ENCODE measurements around the gene ACTL6B. TPM values are rescaled to one million over a fixed set of nuclear protein-coding genes. Genes with fewer than 3 reads are reported as not detected.

Gene ACTL6B
- total and polyA plus RNA-seq, 2 of the 13 experiments (the other 11 are each of a cell fraction or from before 2014, with no cell fraction given), result not detected

DNA sequence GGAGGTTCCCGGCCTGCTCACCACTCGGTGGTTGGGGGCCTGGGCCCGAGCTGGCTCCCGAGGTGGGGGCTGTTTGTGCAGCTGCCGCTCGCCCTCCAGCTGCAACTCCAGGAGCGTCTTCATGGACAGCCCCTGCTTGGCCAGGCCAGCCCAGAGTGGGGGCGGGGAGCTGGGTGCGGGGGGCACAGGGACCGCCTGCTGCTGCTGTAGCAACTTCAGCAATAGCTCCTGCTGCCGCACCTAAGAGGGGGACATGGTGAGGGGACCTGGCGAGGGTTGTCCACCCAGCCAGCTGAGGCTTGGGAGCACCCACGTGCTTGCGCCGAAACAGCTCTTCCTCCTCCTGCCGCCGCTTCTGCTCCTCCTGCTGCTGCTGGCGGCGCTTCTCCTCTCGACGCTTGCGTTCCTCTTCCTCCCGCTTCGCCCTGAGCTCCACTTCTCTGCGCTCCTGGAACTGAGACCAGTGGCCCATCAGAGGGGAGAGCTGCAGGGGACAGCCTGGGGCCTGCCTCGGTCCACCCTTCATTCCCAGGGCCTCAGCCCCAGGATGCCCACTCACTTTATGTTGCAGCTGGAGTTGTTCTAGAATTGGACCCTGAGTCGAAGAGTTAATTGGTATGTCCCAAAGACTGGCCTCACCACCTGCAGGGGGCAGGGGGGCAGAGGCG lies 26.9 kb upstream of the ACTL6B start:
- H2AFZ ChIP-seq (ENCODE audit: low read length), result no peak overlapping the region
- peaks cover 21% of the 10 kb centered on the region for H3K4me1 ChIP-seq (ENCODE audit: insufficient read depth, low read length)
- H3K27me3 ChIP-seq (ENCODE audit: control insufficient read depth in 1 of 2, insufficient read depth in 2 of 2, low read length in 2 of 2), result no peaks in the 10 kb centered on the region
- no peaks in the 10 kb centered on the region for H3K79me2 ChIP-seq (ENCODE audit: insufficient read depth, low read length)
- BruUV-seq (replicated peaks), result no TSS peak
- H3K27ac ChIP-seq (ENCODE audit: extremely low read length, insufficient read depth, low read length), result no peak overlapping the region
- peaks cover 4% of the 10 kb centered on the region; the same call in 1 of the 2 replicates for H4K20me1 ChIP-seq (ENCODE audit: insufficient read depth, low read length)
- DNase-seq (ENCODE audit: low spot score) (no peak), FAIRE-seq (no peak), ATAC-seq (no peak)
- no peaks in the 10 kb centered on the region for H3K9me3 ChIP-seq (ENCODE audit: low read length)
- no peak overlapping the region for H3K4me2 ChIP-seq (ENCODE audit: low read depth, low read length)
- H3K9ac ChIP-seq (ENCODE audit: insufficient read depth, low read depth, low read length), result no peak overlapping the region
- H3K36me3 ChIP-seq (replicated peaks in 1 of 2; ENCODE audit: control insufficient read depth in 1 of 2, insufficient read depth in 2 of 2, low read length in 2 of 2), result peaks cover 44 to 62% of the 10 kb centered on the region in 2 experiments
- intact Hi-C loops (cut with micrococcal nuclease; ENCODE audit: unreplicated experiment), result no loop called here
- H3K4me3 ChIP-seq (replicated peaks in 1 of 3; ENCODE audit: insufficient read depth in 1 of 3, low read depth in 2 of 3, low read length in 3 of 3), result no peak overlapping the region
- ChIA-PET CTCF (ENCODE audit: low intra/inter-chr PET ratio, low total read pairs) (no interaction called here), POLR2A (interaction anchor here (0.7 to 1.9 kb wide), 4 partner anchors 41 to 97 kb away, joined by 3 to 6 read pairs (median 4); partner anchors contain the start of genes FBXO24, LRCH4 and MOSPD3)
- WGBS (ENCODE audit: low lambda C conversion rate), result 95% methylated on average over 16 of the region's 28 CpGs
- in situ Hi-C loops (cut with HindIII; ENCODE audit: extremely low pct_ligation_motif_present, low pct_unique_long_range_greater_than_20kb), result no loop called here
- TF ChIP-seq RBFOX2 (IDR thresholded peaks at IDR 0.05; ENCODE audit: low read depth, low read length), result peak; percentile 19; the same call in 1 of the 2 replicates
- TF ChIP-seq ZNF678 (CRISPR knock-in tag; IDR thresholded peaks at IDR 0.05), result no peak
- TF ChIP-seq, protein P1, sequence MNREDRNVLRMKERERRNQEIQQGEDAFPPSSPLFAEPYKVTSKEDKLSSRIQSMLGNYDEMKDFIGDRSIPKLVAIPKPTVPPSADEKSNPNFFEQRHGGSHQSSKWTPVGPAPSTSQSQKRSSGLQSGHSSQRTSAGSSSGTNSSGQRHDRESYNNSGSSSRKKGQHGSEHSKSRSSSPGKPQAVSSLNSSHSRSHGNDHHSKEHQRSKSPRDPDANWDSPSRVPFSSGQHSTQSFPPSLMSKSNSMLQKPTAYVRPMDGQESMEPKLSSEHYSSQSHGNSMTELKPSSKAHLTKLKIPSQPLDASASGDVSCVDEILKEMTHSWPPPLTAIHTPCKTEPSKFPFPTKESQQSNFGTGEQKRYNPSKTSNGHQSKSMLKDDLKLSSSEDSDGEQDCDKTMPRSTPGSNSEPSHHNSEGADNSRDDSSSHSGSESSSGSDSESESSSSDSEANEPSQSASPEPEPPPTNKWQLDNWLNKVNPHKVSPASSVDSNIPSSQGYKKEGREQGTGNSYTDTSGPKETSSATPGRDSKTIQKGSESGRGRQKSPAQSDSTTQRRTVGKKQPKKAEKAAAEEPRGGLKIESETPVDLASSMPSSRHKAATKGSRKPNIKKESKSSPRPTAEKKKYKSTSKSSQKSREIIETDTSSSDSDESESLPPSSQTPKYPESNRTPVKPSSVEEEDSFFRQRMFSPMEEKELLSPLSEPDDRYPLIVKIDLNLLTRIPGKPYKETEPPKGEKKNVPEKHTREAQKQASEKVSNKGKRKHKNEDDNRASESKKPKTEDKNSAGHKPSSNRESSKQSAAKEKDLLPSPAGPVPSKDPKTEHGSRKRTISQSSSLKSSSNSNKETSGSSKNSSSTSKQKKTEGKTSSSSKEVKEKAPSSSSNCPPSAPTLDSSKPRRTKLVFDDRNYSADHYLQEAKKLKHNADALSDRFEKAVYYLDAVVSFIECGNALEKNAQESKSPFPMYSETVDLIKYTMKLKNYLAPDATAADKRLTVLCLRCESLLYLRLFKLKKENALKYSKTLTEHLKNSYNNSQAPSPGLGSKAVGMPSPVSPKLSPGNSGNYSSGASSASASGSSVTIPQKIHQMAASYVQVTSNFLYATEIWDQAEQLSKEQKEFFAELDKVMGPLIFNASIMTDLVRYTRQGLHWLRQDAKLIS (CRISPR knock-in tag; IDR thresholded peaks at IDR 0.05), result no peak
- TF ChIP-seq SP4 (CRISPR knock-in tag; IDR thresholded peaks at IDR 0.05), result no peak
- no peak for TF ChIP-seq ZNF619 (CRISPR knock-in tag; IDR thresholded peaks at IDR 0.05)
- TF ChIP-seq NRL (CRISPR knock-in tag; IDR thresholded peaks at IDR 0.05; ENCODE audit: borderline replicate concordance), result no peak
- no peak for TF ChIP-seq ZNF251 (CRISPR knock-in tag; IDR thresholded peaks at IDR 0.05)
- no peak for TF ChIP-seq ZNF776 (CRISPR knock-in tag; IDR thresholded peaks at IDR 0.05)
- TF ChIP-seq RBAK (CRISPR knock-in tag; IDR thresholded peaks at IDR 0.05), result no peak
